Measurements from ENCODE around the gene LCN15. TPM values are rescaled to one million over a fixed set of nuclear protein-coding genes. Genes with fewer than 3 reads are reported as not detected.

LCN15 gene
- total RNA-seq, 2 experiments from 2014 or later, result not detected

DNA sequence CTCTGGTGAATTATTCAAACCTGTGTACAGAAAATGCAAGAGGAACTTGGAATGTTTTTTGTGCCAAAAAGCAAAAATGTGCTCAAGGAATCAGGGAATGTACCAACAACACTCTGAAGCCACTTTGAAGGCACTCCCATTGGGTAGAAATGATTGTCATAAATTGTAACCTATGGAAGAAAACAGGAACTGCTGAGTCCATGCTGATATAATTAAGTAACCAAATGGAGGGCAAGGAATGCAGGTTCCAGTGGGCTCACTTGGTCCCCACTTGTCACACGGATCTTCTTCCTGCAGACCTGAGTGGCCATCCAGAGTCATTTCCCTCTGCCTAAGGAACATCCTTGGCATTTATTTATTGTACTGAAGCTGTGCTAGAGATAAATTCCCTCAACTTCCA, 13.1 kb downstream of the LCN15 start:
- no peak overlapping the region for H3K27ac ChIP-seq (ENCODE audit: low read depth, low read length, poor library complexity, severe bottlenecking)
- no peak for DNase-seq (ENCODE audit: low spot score)
- peaks cover 19% of the 10 kb centered on the region for H3K9me3 ChIP-seq (ENCODE audit: low read length)
- no peak overlapping the region for H2AFZ ChIP-seq (ENCODE audit: low read length)
- TF ChIP-seq, protein P1, sequence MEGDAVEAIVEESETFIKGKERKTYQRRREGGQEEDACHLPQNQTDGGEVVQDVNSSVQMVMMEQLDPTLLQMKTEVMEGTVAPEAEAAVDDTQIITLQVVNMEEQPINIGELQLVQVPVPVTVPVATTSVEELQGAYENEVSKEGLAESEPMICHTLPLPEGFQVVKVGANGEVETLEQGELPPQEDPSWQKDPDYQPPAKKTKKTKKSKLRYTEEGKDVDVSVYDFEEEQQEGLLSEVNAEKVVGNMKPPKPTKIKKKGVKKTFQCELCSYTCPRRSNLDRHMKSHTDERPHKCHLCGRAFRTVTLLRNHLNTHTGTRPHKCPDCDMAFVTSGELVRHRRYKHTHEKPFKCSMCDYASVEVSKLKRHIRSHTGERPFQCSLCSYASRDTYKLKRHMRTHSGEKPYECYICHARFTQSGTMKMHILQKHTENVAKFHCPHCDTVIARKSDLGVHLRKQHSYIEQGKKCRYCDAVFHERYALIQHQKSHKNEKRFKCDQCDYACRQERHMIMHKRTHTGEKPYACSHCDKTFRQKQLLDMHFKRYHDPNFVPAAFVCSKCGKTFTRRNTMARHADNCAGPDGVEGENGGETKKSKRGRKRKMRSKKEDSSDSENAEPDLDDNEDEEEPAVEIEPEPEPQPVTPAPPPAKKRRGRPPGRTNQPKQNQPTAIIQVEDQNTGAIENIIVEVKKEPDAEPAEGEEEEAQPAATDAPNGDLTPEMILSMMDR (conservative IDR thresholded peaks at IDR 0.05; ENCODE audit: low read length), result no peak
- TF ChIP-seq EZH2phosphoT487 (IDR thresholded peaks at IDR 0.05; ENCODE audit: borderline replicate concordance, low read depth, low read length), result no peak
- ChIA-PET CTCF (ENCODE audit: unreplicated experiment) (no interaction called here), POLR2A (no interaction called here)
- intact Hi-C loops (cut with micrococcal nuclease; ENCODE audit: unreplicated experiment), result no loop called here
- H3K4me2 ChIP-seq (ENCODE audit: low read length), result no peak overlapping the region
- H4K20me1 ChIP-seq (ENCODE audit: insufficient read depth, low read length), result no peaks in the 10 kb centered on the region
- no peaks in the 10 kb centered on the region for H3K36me3 ChIP-seq (ENCODE audit: insufficient read depth, low read length)
- H3K4me3 ChIP-seq (ENCODE audit: low read depth, low read length, poor library complexity, severe bottlenecking), result no peak overlapping the region
- BruUV-seq (replicated peaks), result no TSS peak
- peaks cover 6% of the 10 kb centered on the region for H3K4me1 ChIP-seq (ENCODE audit: insufficient read depth, low read length, poor library complexity, severe bottlenecking)
- H3K79me2 ChIP-seq (ENCODE audit: insufficient read depth, low read depth, low read length), result no peaks in the 10 kb centered on the region
- H3K9me2 ChIP-seq (ENCODE audit: insufficient read depth, low read length), result no peaks in the 10 kb centered on the region

DNA sequence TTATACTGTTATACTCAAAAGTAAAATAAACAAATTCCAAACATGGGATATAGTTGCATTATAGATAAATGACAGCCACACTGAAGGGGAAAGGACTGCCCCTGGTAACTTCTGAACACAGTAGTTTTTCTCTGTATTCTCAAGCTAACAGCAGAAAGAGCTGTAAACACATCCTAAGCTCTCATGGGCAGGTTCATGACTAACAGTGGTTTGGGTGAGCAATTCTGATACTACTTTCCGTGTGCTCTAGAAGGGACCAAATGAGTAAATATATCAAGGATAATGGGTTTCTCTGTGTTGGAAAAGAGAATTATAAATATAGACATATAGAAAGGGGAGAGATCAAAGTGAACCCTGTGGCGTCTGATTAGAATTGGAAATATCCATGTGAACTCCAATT, 13.8 kb downstream of the LCN15 start:
- TF ChIP-seq, protein P1 (conservative IDR thresholded peaks at IDR 0.05; ENCODE audit: low read length), result no peak
- no peak for TF ChIP-seq EZH2phosphoT487 (IDR thresholded peaks at IDR 0.05; ENCODE audit: borderline replicate concordance, low read depth, low read length)
- Histone ChIP-seq H3K4me3 (ENCODE audit: low read depth, low read length, poor library complexity, severe bottlenecking) (no peak overlapping the region), H3K36me3 (ENCODE audit: insufficient read depth, low read length) (no peaks in the 10 kb centered on the region), H3K27ac (ENCODE audit: low read depth, low read length, poor library complexity, severe bottlenecking) (no peak overlapping the region), H3K4me2 (ENCODE audit: low read length) (no peak overlapping the region), H3K79me2 (ENCODE audit: insufficient read depth, low read depth, low read length) (no peaks in the 10 kb centered on the region), H4K20me1 (ENCODE audit: insufficient read depth, low read length) (no peaks in the 10 kb centered on the region), H3K9me2 (ENCODE audit: insufficient read depth, low read length) (no peaks in the 10 kb centered on the region), H2AFZ (ENCODE audit: low read length) (no peak overlapping the region), H3K4me1 (ENCODE audit: insufficient read depth, low read length, poor library complexity, severe bottlenecking) (peaks cover 6% of the 10 kb centered on the region), H3K9me3 (ENCODE audit: low read length) (peaks cover 19% of the 10 kb centered on the region)
- no TSS peak for BruUV-seq (replicated peaks)
- ChIA-PET POLR2A (interaction anchor here (0.5 to 0.6 kb wide), 2 partner anchors 297 to 341 kb away, joined by 3 to 4 read pairs; no protein-coding TSS in a partner anchor), CTCF (ENCODE audit: unreplicated experiment) (no interaction called here)
- no peak for DNase-seq (ENCODE audit: low spot score)
- intact Hi-C loops (cut with micrococcal nuclease; ENCODE audit: unreplicated experiment), result no loop called here

DNA sequence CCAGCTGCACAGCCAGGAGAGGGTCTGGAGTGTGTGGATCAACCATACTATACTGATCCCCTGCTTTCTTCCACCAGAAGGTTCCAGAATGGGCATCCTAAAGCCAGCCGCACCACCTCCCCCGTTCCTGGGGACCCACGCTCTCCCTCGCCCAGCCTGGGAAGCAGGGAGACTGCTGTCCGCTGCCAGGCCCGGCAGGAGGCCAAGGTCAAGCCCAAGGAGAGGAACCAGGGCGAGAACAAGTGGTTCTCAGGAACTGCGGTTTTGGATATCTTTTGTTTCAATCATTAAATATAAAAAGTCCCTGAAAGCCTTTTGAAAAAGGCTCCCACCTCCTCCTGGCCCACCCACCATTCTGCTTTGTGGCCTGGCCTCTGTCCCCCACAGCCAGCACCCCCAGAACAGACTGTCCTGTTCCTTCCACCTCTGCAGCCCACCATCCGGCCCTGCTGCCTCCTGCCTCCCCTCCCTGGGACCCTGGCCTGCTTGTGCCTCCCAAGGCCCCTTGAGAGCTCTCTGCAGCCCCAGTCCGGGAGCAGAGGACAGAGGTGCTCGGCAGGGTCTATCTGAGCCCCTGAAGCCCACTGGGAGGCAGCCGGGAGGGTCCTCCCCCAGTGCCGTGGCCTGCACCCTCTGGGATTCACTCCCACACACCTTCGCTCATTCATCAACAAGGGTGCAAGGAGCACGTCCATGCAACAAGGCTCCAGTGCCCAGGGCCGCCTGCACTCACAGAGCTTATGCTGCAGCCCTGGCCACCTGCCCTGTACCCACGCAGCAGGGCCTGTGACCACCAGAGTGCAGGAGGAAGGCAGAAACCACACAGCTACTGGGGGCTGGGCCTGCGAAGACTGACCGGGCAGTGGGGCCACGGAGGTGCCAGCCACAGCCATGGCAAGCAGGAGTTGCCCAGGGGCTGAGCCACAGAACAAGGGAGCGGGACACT, 15.4 kb downstream of the LCN15 start:
- intact Hi-C loops (cut with micrococcal nuclease; ENCODE audit: unreplicated experiment), result no loop called here
- TF ChIP-seq EZH2phosphoT487 (IDR thresholded peaks at IDR 0.05; ENCODE audit: borderline replicate concordance, low read depth, low read length), result no peak
- Histone ChIP-seq H3K79me2 (ENCODE audit: insufficient read depth, low read depth, low read length) (no peaks in the 10 kb centered on the region), H4K20me1 (ENCODE audit: insufficient read depth, low read length) (no peaks in the 10 kb centered on the region), H3K27ac (ENCODE audit: low read depth, low read length, poor library complexity, severe bottlenecking) (no peak overlapping the region), H3K9me2 (ENCODE audit: insufficient read depth, low read length) (no peaks in the 10 kb centered on the region), H3K4me3 (ENCODE audit: low read depth, low read length, poor library complexity, severe bottlenecking) (no peak overlapping the region), H2AFZ (ENCODE audit: low read length) (no peak overlapping the region), H3K9me3 (ENCODE audit: low read length) (peaks cover 19% of the 10 kb centered on the region), H3K4me1 (ENCODE audit: insufficient read depth, low read length, poor library complexity, severe bottlenecking) (peaks cover 6% of the 10 kb centered on the region), H3K4me2 (ENCODE audit: low read length) (no peak overlapping the region), H3K36me3 (ENCODE audit: insufficient read depth, low read length) (no peaks in the 10 kb centered on the region)
- BruUV-seq (replicated peaks), result no TSS peak
- DNase-seq (ENCODE audit: low spot score), result no peak
- ChIA-PET POLR2A (no interaction called here), CTCF (ENCODE audit: unreplicated experiment) (no interaction called here)

Measured in OCI-LY7 (cell line).